HG03280 (cell line): ENCODE measurements around the gene PITPNM2.
"Not testable (repeated sequence)": the region's sequence is repeated elsewhere in the genome, so short reads cannot be mapped to it uniquely, and the experiment has no call there.

ENCODE experiments used
- ATAC-seq: cut with Tn5 transposase; IDR thresholded peaks from one replicate; pipeline ENCODE4 v1.9.1; 2021; ENCODE audit warnings: mild to moderate bottlenecking, moderate library complexity; ENCODE audit not compliant: unreplicated experiment

The PITPNM2 gene

GRCh38 chr12:123121670-123122069 lies 29.2 kb downstream of the PITPNM2 start:
- no peak for ATAC-seq

- ATAC-seq = peak; percentile 26
Measured at GRCh38 chr12:123120452-123121166, 30.3 kb downstream of the PITPNM2 start.

GRCh38 chr12:123119808-123120207 lies 31.1 kb downstream of the PITPNM2 start:
- peak; percentile 88 for ATAC-seq

GRCh38 chr12:123118497-123118896 lies 32.4 kb downstream of the PITPNM2 start:
- ATAC-seq = no peak

GRCh38 chr12:123115409-123116121 lies 35.3 kb downstream of the PITPNM2 start:
- no peak for ATAC-seq

- no peak for ATAC-seq
Measured at GRCh38 chr12:123114304-123115083, 36.4 kb downstream of the PITPNM2 start.

- ATAC-seq = no peak
Measured at GRCh38 chr12:123113026-123113425, 37.9 kb downstream of the PITPNM2 start.

- no peak for ATAC-seq
Measured at GRCh38 chr12:123111498-123112165, 39.3 kb downstream of the PITPNM2 start.

GRCh38 chr12:123109319-123109772 lies 41.5 kb downstream of the PITPNM2 start:
- no peak for ATAC-seq

- no peak for ATAC-seq
Measured at GRCh38 chr12:123108682-123109066, 42.2 kb downstream of the PITPNM2 start.

- ATAC-seq = no peak
Measured at GRCh38 chr12:123107926-123108681, 42.8 kb downstream of the PITPNM2 start.

GRCh38 chr12:123106640-123107359 lies 44.1 kb downstream of the PITPNM2 start:
- ATAC-seq = no peak

GRCh38 chr12:123105211-123105826 lies 45.6 kb downstream of the PITPNM2 start:
- ATAC-seq = no peak

GRCh38 chr12:123104809-123105208 lies 46.1 kb downstream of the PITPNM2 start:
- no peak for ATAC-seq

- not testable (repeated sequence) for ATAC-seq
Measured at GRCh38 chr12:123104094-123104493, 46.8 kb downstream of the PITPNM2 start.

- ATAC-seq = no peak
Measured at GRCh38 chr12:123102781-123103503, 47.9 kb downstream of the PITPNM2 start.

- no peak for ATAC-seq
Measured at GRCh38 chr12:123102366-123102765, 48.5 kb downstream of the PITPNM2 start.

GRCh38 chr12:123101526-123101925 lies 49.4 kb downstream of the PITPNM2 start:
- no peak for ATAC-seq
